ENCODE data around the gene SDCBP2.
"Not testable (repeated sequence)": the region's sequence is repeated elsewhere in the genome, so short reads cannot be mapped to it uniquely, and the experiment has no call there.

SDCBP2 gene

GRCh38 chr20:1357921-1358671, 29.2 kb upstream of the SDCBP2 start:
- peak; percentile 45 for DNase-seq

- DNase-seq: no peak
These were observed 25.0 kb upstream of the SDCBP2 start for GRCh38 chr20:1353956-1354355.

- no peak for DNase-seq
These were observed 17.5 kb upstream of the SDCBP2 start for GRCh38 chr20:1346315-1346969.

DNA sequence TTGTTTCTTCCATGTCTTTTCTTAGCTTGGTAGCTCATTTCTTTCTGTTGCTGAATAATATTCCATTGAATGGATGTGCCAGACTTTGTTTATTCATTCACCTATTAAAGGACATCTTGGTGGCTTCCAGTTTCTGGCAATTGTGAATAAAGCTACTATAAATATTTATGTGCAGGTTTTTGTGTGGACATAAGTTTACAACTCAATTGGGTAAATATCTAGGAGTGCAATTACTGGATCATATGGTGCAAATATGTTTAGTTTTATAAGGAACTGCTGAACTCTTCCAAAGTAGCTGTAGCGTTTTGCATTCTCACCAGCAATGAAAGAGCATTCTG, 16.8 kb upstream of the SDCBP2 start:
- no peak for DNase-seq

DNA sequence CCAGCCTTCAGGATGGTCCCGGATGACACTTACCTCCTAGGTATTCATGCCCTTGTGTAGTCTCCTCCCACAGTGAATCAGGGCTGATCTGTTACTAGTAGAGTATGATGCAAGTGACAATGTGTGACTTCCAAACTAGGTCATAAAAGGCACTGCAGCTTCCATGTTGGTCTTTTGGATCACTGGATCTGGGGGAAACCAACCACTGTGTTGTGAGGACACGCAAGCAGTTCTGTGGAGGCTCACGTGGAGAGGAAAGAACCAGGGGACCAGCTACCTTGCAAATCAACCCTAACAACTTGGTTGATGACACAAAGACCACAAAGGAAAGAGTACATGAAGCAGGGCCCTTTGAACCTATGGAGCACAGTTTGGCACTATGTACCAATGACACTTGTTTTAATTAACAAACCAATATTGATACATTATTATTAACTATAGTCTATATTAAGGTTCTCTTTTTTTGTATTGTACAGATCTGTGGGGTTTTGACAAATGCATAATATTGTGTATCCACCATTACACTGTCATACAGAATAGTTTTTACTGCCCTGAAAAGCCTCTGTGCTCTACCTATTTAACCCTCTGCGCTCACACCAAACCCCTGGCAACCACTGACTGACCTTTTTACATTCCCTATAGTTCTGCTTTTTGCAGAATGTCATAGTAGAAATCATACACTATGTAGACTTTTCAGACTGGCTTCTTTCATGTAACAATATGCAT, 16.3 kb upstream of the SDCBP2 start:
- no peak for DNase-seq

GRCh38 chr20:1343446-1344124, 14.6 kb upstream of the SDCBP2 start:
- DNase-seq: not testable (repeated sequence)

GRCh38 chr20:1341561-1342265, 12.8 kb upstream of the SDCBP2 start:
- DNase-seq: no peak

DNA sequence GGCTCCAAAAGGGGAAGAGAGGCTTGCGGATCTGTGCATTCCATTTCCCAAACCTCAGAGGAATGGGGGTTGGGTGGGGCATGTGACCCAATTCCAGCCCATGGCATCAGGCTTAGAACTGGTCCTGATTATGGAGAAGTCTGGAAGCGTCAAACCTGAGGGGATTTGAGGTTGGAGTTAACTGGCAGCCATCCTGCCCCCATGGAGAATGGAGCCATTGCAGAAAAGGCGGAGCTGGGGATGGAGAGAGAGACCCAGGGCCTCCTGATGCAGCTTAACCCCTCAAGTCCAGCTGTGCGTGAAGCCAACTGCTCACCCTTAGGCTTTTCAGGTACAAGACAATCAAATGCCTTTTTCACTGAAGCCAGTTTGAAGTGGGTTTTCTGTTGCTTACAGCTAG, 9.9 kb upstream of the SDCBP2 start:
- no peak for DNase-seq

GRCh38 chr20:1338096-1338495, 9.2 kb upstream of the SDCBP2 start:
- DNase-seq: no peak

GRCh38 chr20:1337441-1337840, 8.5 kb upstream of the SDCBP2 start:
- DNase-seq: no peak

DNA sequence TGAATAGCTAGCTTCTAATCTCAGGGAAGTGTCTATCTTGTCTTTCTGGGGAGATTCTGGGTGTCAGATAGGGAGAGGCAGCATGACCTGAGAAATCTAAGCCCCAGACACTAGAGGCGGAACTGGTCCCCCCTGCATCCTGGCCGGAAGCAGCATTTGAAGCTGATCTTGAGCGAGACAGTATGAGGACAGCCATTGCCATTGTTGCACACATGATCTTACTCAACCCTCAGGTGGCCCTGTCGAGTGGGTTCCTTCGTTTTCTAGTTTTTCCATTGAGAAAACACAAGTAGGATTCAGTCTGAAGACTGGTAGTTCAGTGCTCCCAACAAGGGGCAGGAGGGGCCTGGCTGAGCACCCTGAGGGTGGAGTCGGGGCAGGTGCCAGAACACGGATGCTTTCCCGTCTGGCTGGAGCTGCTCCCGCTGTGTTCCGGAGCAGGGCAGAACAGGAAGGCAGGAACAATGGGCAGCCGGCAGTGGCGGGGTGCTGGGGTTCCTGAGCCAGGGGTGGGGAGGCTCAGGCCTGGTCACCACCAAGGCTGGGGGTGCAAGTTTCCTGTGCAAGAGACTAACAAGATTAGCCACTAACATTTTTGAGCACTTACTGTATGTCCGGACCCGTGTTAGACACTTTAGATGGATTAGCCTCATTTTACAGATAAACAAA, 7.9 kb upstream of the SDCBP2 start:
- DNase-seq: no peak

- DNase-seq: no peak
These were observed 7.2 kb upstream of the SDCBP2 start for GRCh38 chr20:1335961-1336698.

DNA sequence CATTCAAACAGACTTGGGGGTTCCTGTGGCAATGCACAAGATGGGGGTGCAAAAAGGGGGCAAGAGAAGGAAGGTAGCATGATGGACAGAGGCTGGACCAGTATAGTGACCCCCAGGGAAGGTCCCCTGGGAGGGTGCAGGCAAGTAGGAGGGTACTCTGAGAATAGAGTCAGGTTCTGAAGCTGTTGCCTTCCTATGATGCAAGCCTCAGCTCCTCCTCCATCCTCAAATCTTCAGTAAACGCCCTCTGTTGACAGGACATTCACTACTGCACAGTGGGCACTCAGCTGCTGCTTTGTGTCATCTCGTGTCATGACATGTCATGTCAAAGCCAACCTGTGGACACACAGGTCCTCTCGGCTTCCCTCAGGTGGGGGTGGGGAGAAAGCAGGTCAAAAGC, 5.8 kb upstream of the SDCBP2 start:
- no peak for DNase-seq

DNA sequence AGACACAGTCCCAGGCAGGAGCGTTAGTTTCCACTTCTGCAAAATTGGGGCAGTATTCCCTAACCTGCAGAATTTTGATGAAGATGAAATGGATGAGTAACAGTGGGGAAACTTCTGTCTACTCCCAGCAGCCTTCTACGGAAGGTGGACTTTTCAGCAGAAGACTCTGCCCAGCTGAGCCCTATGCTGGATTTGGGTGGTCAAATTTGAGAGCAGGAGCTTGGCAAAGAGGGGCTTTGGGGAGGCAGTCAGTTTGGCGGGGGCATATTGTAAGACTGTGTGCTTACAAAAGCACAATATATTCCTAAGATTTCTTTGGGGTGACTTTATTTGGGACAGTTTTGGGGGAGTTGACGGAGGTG, 5.4 kb upstream of the SDCBP2 start:
- DNase-seq: no peak

DNA sequence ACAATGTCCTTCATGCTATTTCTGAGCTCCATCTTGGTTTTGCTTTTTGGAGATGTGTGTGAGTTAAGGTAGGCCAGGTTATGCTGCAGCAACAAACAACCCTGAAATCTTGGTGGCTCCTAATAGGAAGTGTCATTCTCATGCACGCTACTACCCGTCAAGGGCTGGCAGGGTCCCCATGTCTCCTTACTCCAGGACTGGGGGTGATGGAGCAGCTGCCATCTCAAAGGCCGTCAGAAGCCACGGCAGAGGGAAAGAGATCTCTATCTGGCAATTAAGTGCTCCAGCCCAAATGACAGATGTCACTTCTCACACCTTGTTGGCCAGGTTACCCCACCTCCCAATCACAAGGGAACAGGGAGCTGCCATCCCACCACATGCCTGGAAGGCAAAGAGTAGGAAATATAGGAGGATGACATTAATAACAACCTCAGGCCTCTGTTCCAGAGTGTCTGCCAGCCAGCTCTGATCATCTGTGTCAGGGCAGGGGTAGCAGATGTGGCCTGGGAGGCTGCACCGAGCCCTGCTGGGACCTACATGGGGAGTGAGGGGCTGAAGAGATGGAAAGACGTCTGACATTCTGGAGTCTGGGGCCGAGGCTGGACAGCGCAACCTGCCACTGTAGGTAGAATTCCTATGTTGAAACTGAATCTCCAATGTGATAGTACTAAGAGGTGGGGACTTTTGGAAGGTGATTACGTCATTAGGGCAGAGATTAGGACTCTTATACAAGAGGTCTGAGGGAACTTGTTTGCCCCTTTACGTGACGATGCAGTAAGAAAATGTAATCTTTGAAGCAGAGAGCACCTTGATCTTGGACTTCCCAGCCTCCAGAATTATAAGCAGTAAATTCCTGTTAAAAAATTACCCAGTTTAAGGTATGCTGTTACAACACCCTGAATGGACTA, 4.8 kb upstream of the SDCBP2 start:
- no peak for DNase-seq

- no peak for DNase-seq
These were observed 3.9 kb upstream of the SDCBP2 start for GRCh38 chr20:1332749-1333300.

GRCh38 chr20:1331801-1332453, 3.0 kb upstream of the SDCBP2 start:
- DNase-seq: no peak

- no peak for DNase-seq
These were observed 2.2 kb upstream of the SDCBP2 start for GRCh38 chr20:1331101-1331500.

- DNase-seq: peak; percentile 28
These were observed 1.3 kb upstream of the SDCBP2 start for GRCh38 chr20:1330075-1330830.
